SK-N-SH treated with all-trans-retinoic acid at 6 μM for 48 hours (cell line): ENCODE data around the gene SERPINE2.

ENCODE experiments used
- ATAC-seq: fragments of 200-7000 bp; cut with Tn5 transposase; 3 replicates; pipeline ENCODE4 v1.9.1; 2020; ENCODE audit warnings: mild to moderate bottlenecking, moderate library complexity
- ARNTL ChIP-seq: fragments of 450-650 bp; formaldehyde crosslinking; IDR thresholded peaks from 2 replicates; pipeline ENCODE4 v1.5.0; 2020; ENCODE audit warnings: low read depth, mild to moderate bottlenecking, moderate library complexity, borderline replicate concordance
- BACH2 ChIP-seq: fragments of 250-450 bp; sonication (Bioruptor Pico); IDR thresholded peaks from 2 replicates; pipeline ENCODE4 v1.9.0; 2021; ENCODE audit warnings: mild to moderate bottlenecking, borderline replicate concordance
- CREB5 ChIP-seq: fragments of 250-450 bp; sonication (Bioruptor Pico); IDR thresholded peaks from 2 replicates; pipeline ENCODE4 v1.5.1; 2020; ENCODE audit warnings: low read depth, mild to moderate bottlenecking, moderate library complexity
- CSDC2 ChIP-seq: fragments of 250-450 bp; sonication (Bioruptor Pico); IDR thresholded peaks from 2 replicates; pipeline ENCODE4 v1.5.0; 2020; ENCODE audit warnings: mild to moderate bottlenecking, moderate library complexity
- ESRRG ChIP-seq: fragments of 250-450 bp; sonication (Bioruptor Pico); IDR thresholded peaks from 2 replicates; pipeline ENCODE4 v1.6.1; 2021; ENCODE audit warnings: mild to moderate bottlenecking
- GLIS3 ChIP-seq: fragments of 250-450 bp; sonication (Bioruptor Pico); IDR thresholded peaks from 2 replicates; pipeline ENCODE4 v1.5.0; 2020; ENCODE audit warnings: mild to moderate bottlenecking, moderate library complexity
- PATZ1 ChIP-seq: fragments of 250-450 bp; sonication (Bioruptor Pico); IDR thresholded peaks from 2 replicates; pipeline ENCODE4 v1.8.0; 2020; ENCODE audit warnings: mild to moderate bottlenecking, moderate library complexity, borderline replicate concordance
- PPARA ChIP-seq: fragments of 250-450 bp; sonication (Bioruptor Pico); IDR thresholded peaks from 2 replicates; pipeline ENCODE4 v1.5.0; 2020; ENCODE audit warnings: mild to moderate bottlenecking, borderline replicate concordance
- RARB ChIP-seq: fragments of 250-450 bp; sonication (Bioruptor Pico); IDR thresholded peaks from 2 replicates; pipeline ENCODE4 v1.8.0; 2021; ENCODE audit warnings: mild to moderate bottlenecking, moderate library complexity
- SNAI2 ChIP-seq: fragments of 250-450 bp; sonication (Bioruptor Pico); IDR thresholded peaks from 2 replicates; pipeline ENCODE4 v1.5.0; 2020; ENCODE audit warnings: mild to moderate bottlenecking, moderate library complexity
- TCF4 ChIP-seq: fragments of 250-450 bp; sonication (Bioruptor Pico); IDR thresholded peaks from 2 replicates; pipeline ENCODE4 v1.8.0; 2021; ENCODE audit warnings: mild to moderate bottlenecking, moderate library complexity, borderline replicate concordance
- TOX ChIP-seq: fragments of 250-450 bp; sonication (Bioruptor Pico); IDR thresholded peaks from 2 replicates; pipeline ENCODE4 v1.8.0; 2021; ENCODE audit warnings: mild to moderate bottlenecking, moderate library complexity, borderline replicate concordance
- TSHZ2 ChIP-seq: fragments of 250-450 bp; sonication (Bioruptor Pico); IDR thresholded peaks from 2 replicates; pipeline ENCODE4 v1.5.0; 2020; ENCODE audit warnings: mild to moderate bottlenecking, moderate library complexity
- ZC3H10 ChIP-seq: fragments of 250-450 bp; sonication (Bioruptor Pico); IDR thresholded peaks from 2 replicates; pipeline ENCODE4 v1.5.1; 2021; ENCODE audit warnings: mild to moderate bottlenecking, moderate library complexity
- ZFP3 ChIP-seq: fragments of 250-450 bp; sonication (Bioruptor Pico); IDR thresholded peaks from 2 replicates; pipeline ENCODE4 v1.5.0; 2020; ENCODE audit warnings: mild to moderate bottlenecking, moderate library complexity
- ZFP30 ChIP-seq: fragments of 450-650 bp; formaldehyde crosslinking; IDR thresholded peaks from 2 replicates; pipeline ENCODE4 v1.5.0; 2022; ENCODE audit warnings: mild to moderate bottlenecking, moderate library complexity
- ZNF565 ChIP-seq: fragments of 450-650 bp; formaldehyde crosslinking; conservative IDR thresholded peaks from 2 replicates; pipeline ENCODE4 v1.5.0; 2020; ENCODE audit warnings: low read depth, mild to moderate bottlenecking, moderate library complexity
- ZNF70 ChIP-seq: fragments of 450-650 bp; formaldehyde crosslinking; IDR thresholded peaks from 2 replicates; pipeline ENCODE4 v1.5.0; 2020; ENCODE audit warnings: mild to moderate bottlenecking, moderate library complexity
- ZNF8 ChIP-seq: fragments of 450-650 bp; formaldehyde crosslinking; IDR thresholded peaks from 2 replicates; pipeline ENCODE4 v1.5.0; 2020; ENCODE audit warnings: mild to moderate bottlenecking, moderate library complexity
- TF ChIP-seq, protein P1 (sequence below): fragments of 250-450 bp; sonication (Bioruptor Pico); IDR thresholded peaks from 2 replicates; pipeline ENCODE4 v1.8.0; 2021; ENCODE audit warnings: low read depth, mild to moderate bottlenecking, moderate library complexity, borderline replicate concordance
- TF ChIP-seq, protein P2 (sequence below): fragments of 250-450 bp; sonication (Bioruptor Pico); IDR thresholded peaks from 2 replicates; pipeline ENCODE4 v1.5.1; 2021; ENCODE audit warnings: mild to moderate bottlenecking, moderate library complexity

Gene SERPINE2

GRCh38 chr2:224029876-224030275, 9.2 kb downstream of the SERPINE2 start:
- no peak for ATAC-seq
- no peak for TF ChIP-seq CREB5
- no peak for TF ChIP-seq ESRRG (CRISPR knock-in tag)
- TF ChIP-seq CSDC2: no peak
- TF ChIP-seq ARNTL (CRISPR knock-in tag): no peak
- no peak for TF ChIP-seq PATZ1 (CRISPR knock-in tag)
- TF ChIP-seq ZFP30 (CRISPR knock-in tag): no peak
- TF ChIP-seq ZNF565 (CRISPR knock-in tag): no peak
- no peak for TF ChIP-seq ZNF70 (CRISPR knock-in tag)
- no peak for TF ChIP-seq RARB (CRISPR knock-in tag)
- TF ChIP-seq, all 23 proteins: peak for 0

DNA sequence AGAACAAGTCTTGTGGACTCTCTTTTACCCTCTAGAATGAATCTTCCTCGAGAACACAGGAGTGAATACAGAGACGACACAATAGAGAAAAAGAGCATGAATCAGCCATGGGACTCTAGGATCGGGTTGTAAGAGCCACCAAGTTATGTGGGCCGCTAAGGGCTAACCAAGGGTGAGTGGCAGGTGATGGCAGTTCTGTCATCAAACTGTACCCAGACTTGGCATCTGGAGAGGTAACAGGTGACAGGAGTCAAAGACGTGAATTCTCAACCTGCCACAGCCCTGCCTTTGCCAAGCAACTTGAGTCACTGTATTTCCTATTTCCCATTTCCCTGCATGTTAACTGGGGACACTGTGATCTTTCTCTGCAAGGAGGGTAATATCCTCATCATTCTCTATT, 11.2 kb downstream of the SERPINE2 start:
- TF ChIP-seq TCF4 (CRISPR knock-in tag) (no peak), BACH2 (CRISPR knock-in tag) (no peak), PATZ1 (CRISPR knock-in tag) (no peak), CSDC2 (no peak), RARB (CRISPR knock-in tag) (no peak), ZC3H10 (CRISPR knock-in tag) (no peak), ZNF8 (CRISPR knock-in tag) (no peak), ESRRG (CRISPR knock-in tag) (no peak), TOX (CRISPR knock-in tag) (no peak), PPARA (CRISPR knock-in tag) (no peak), GLIS3 (no peak), ZNF565 (CRISPR knock-in tag) (no peak), ZNF70 (CRISPR knock-in tag) (no peak), SNAI2 (CRISPR knock-in tag) (no peak), ZFP30 (CRISPR knock-in tag) (no peak), ARNTL (CRISPR knock-in tag) (no peak), TSHZ2 (CRISPR knock-in tag) (no peak), ZFP3 (CRISPR knock-in tag) (no peak)
- TF ChIP-seq, protein P1, sequence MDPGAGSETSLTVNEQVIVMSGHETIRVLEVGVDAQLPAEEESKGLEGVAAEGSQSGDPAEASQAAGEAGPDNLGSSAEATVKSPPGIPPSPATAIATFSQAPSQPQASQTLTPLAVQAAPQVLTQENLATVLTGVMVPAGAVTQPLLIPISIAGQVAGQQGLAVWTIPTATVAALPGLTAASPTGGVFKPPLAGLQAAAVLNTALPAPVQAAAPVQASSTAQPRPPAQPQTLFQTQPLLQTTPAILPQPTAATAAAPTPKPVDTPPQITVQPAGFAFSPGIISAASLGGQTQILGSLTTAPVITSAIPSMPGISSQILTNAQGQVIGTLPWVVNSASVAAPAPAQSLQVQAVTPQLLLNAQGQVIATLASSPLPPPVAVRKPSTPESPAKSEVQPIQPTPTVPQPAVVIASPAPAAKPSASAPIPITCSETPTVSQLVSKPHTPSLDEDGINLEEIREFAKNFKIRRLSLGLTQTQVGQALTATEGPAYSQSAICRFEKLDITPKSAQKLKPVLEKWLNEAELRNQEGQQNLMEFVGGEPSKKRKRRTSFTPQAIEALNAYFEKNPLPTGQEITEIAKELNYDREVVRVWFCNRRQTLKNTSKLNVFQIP: no peak
- TF ChIP-seq, protein P2, sequence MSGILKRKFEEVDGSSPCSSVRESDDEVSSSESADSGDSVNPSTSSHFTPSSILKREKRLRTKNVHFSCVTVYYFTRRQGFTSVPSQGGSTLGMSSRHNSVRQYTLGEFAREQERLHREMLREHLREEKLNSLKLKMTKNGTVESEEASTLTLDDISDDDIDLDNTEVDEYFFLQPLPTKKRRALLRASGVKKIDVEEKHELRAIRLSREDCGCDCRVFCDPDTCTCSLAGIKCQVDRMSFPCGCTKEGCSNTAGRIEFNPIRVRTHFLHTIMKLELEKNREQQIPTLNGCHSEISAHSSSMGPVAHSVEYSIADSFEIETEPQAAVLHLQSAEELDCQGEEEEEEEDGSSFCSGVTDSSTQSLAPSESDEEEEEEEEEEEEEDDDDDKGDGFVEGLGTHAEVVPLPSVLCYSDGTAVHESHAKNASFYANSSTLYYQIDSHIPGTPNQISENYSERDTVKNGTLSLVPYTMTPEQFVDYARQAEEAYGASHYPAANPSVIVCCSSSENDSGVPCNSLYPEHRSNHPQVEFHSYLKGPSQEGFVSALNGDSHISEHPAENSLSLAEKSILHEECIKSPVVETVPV (CRISPR knock-in tag): no peak
- no peak for ATAC-seq
